Lower leg skin (tissue), 4 donors: ENCODE data around the gene PEAK1. TPM values are rescaled to one million over a fixed set of nuclear protein-coding genes. Genes with fewer than 3 reads are reported as not detected.

Experiments used
- DNase-seq, 2 donors: peaks; one replicate each; pipeline ENCODE4 v3.0.0-alpha.2; 2019; ENCODE audit warnings: low spot score in 2 of 2
- H3K4me3 ChIP-seq: fragments of 200-600 bp; sonication (generic); 2 replicates; pipeline ENCODE4 v1.5.1; 2017; ENCODE audit warnings: mild to moderate bottlenecking, low read depth; ENCODE audit not compliant: poor library complexity, severe bottlenecking
- CTCF ChIP-seq, 3 donors: fragments of 450-650 bp; IDR thresholded peaks; one replicate each; pipeline ENCODE4 v1.5.1; 2016; ENCODE audit warnings: antibody characterized with exemption in 3 of 3, mild to moderate bottlenecking in 3 of 3, moderate library complexity in 2 of 3
- POLR2A ChIP-seq, 2 donors: fragments of 450-650 bp; IDR thresholded peaks; one replicate each; pipeline ENCODE4 v1.6.1; 2016 to 2017; ENCODE audit warnings: antibody characterized with exemption in 2 of 2, mild to moderate bottlenecking in 1 of 2, moderate library complexity in 1 of 2
- WGBS, 2 donors: methylation state at CpG; one replicate each; pipeline ENCODE4 v1.1.5; 2018; 5-methylcytosine and 5-hydroxymethylcytosine counted together
- intact Hi-C: fragments of 100-400 bp; cut with DNase I; formaldehyde crosslinking; loops from one replicate; pipeline ENCODE4 v1.15.0; 2023; ENCODE audit warnings: low total_unique reads
- total RNA-seq, 4 donors: library from RNA; depleted of rRNA; stranded (reverse); fragments of >200 nt; gene quantifications; one replicate each; pipeline ENCODE4 v1.1.0, GENCODE V29; 2016

The PEAK1 gene
- total RNA-seq, 4 donors from 2014 or later, result 23.4 to 38.2 (median 31.0) TPM

- H3K4me3 ChIP-seq, result no peak overlapping the region
- TF ChIP-seq CTCF (IDR thresholded peaks at IDR 0.05), result no peak
- no peak for TF ChIP-seq POLR2A (IDR thresholded peaks at IDR 0.05)
- intact Hi-C loops, result no loop called here
- 59 to 79% methylated on average over 3 of the region's 3 CpGs for WGBS, 2 donors
- DNase-seq, result no peak
These were observed 198.2 kb downstream of the PEAK1 start for GRCh38 chr15:77221708-77222107.

DNA sequence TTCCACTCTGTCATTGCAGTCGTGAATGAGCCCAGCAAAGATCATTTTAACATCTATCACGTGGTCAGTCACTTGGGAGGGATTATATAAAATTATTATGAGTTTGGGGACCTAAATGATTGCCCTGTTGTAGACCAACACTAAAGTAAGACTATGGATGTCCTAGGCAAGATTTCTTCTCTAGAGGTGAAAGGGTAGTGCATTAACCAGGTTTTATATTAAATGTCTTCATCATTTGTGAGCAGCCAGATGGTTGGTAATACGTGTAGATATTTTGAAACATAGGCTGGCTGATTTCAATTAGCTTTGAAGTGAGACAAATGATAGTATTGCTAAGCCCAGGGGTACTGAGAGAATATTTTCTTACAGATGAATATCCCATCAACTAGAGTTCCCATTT lies 198.7 kb downstream of the PEAK1 start:
- WGBS, 2 donors, result 79 to 87% methylated on average over 3 of the region's 3 CpGs
- no peak for DNase-seq
- intact Hi-C loops, result no loop called here

DNA sequence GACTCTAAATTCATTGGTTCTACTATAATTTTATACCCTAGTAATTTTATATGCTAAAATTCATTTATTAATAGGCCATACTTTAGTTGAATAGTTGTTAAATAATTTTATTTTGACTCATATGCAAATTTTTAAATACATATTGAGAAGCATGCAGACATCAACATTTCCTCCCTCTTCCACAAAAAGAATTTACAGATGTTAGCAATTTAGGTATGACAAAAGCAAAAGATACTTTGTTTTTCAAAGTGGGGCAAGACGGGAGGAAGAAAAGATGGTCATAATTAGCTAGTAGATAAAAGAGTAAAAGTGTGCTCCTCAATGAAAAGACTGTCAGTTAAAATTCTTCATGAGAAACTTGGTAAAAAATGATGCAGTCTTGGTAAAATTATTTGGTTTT lies 200.1 kb downstream of the PEAK1 start:
- TF ChIP-seq CTCF (IDR thresholded peaks at IDR 0.05) (no peak), POLR2A (IDR thresholded peaks at IDR 0.05) (no peak)
- DNase-seq, result no peak
- intact Hi-C loops, result no loop called here
- no peak overlapping the region for H3K4me3 ChIP-seq
- 72 to 74% methylated on average over 1 of the region's 1 CpG for WGBS, 2 donors

More for the DNA sequence above, 198.7 kb downstream of the PEAK1 start:
- no peak for TF ChIP-seq CTCF (IDR thresholded peaks at IDR 0.05)
- TF ChIP-seq POLR2A (IDR thresholded peaks at IDR 0.05), result no peak
- H3K4me3 ChIP-seq, result no peak overlapping the region

DNA sequence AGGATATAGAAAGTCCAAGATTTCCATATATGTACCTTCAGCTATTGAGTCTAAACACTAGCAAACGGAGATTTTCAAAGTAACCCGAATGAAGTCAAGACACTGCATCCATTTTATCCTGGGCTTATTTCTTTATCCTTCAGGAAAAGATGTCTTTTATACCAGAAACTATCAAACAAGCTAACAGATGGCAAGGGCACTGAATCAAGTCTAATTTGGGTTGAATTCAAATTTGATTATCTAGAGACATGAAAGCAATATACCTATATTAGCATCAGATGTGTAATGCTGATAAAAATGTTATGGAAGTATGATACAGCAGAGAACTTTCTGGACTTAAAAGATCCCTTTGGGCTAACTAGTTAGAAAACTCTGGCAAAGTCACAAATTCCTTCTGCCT lies 210.7 kb downstream of the PEAK1 start:
- TF ChIP-seq POLR2A (IDR thresholded peaks at IDR 0.05), result no peak
- no peak for TF ChIP-seq CTCF (IDR thresholded peaks at IDR 0.05)
- H3K4me3 ChIP-seq, result no peak overlapping the region
- DNase-seq, result no peak
- WGBS, 2 donors, result 76 to 90% methylated on average over 2 of the region's 2 CpGs
- intact Hi-C loops, result no loop called here

- TF ChIP-seq POLR2A (IDR thresholded peaks at IDR 0.05) (no peak), CTCF (IDR thresholded peaks at IDR 0.05) (no peak)
- DNase-seq, result no peak
- 82 to 92% methylated on average over 3 of the region's 3 CpGs for WGBS, 2 donors
- H3K4me3 ChIP-seq, result no peak overlapping the region
- intact Hi-C loops, result no loop called here
These were observed 211.7 kb downstream of the PEAK1 start for GRCh38 chr15:77208241-77208640.

- intact Hi-C loops, result no loop called here
- TF ChIP-seq CTCF (IDR thresholded peaks at IDR 0.05) (no peak), POLR2A (IDR thresholded peaks at IDR 0.05) (no peak)
- no peak overlapping the region for H3K4me3 ChIP-seq
- no peak for DNase-seq
These were observed 218.2 kb downstream of the PEAK1 start for GRCh38 chr15:77201665-77202064.
